Ectodermal cell (in vitro differentiated cells): ENCODE measurements around the gene CSTB.

Experiments
- H3K27ac ChIP-seq: 2 replicates; pipeline ENCODE4 v1.7.0; 2013; ENCODE audit warnings: mild to moderate bottlenecking, low read depth, low read length; ENCODE audit not compliant: insufficient read depth, poor library complexity, severe bottlenecking
- H3K27me3 ChIP-seq: 2 replicates; pipeline ENCODE4 v1.7.0; 2013; ENCODE audit warnings: mild to moderate bottlenecking, low read length; ENCODE audit not compliant: insufficient read depth, control insufficient read depth, poor library complexity, severe bottlenecking
- H3K36me3 ChIP-seq: one replicate; pipeline ENCODE4 v1.7.0; 2013; ENCODE audit warnings: low read length; ENCODE audit not compliant: control insufficient read depth, insufficient read depth
- H3K4me1 ChIP-seq: one replicate; pipeline ENCODE4 v1.7.0; 2013; ENCODE audit warnings: low read length; ENCODE audit not compliant: control insufficient read depth, insufficient read depth
- H3K4me3 ChIP-seq: 2 replicates; pipeline ENCODE4 v1.7.0; 2013; ENCODE audit warnings: low read depth, low read length, control low read depth; ENCODE audit not compliant: insufficient read depth
- H3K9me3 ChIP-seq: 2 replicates; pipeline ENCODE4 v1.7.0; 2013; ENCODE audit warnings: mild to moderate bottlenecking, low read length, moderate library complexity; ENCODE audit not compliant: control insufficient read depth
- WGBS, 2 experiments: methylation state at CpG; one replicate each; pipeline ENCODE4 v1.1.7; 2013; ENCODE audit warnings: missing lambda C conversion rate in 2 of 2; 5-methylcytosine and 5-hydroxymethylcytosine counted together

CSTB gene

GRCh38 chr21:43810505-43811261, 34.6 kb upstream of the CSTB start:
- 34 to 40% methylated on average over 23 of the region's 23 CpGs for WGBS, 2 experiments
- Histone ChIP-seq H3K27ac (no peak overlapping the region), H3K27me3 (no peaks in the 10 kb centered on the region), H3K4me3 (no peak overlapping the region), H3K36me3 (no peaks in the 10 kb centered on the region), H3K4me1 (peaks cover 12% of the 10 kb centered on the region), H3K9me3 (no peaks in the 10 kb centered on the region)

GRCh38 chr21:43809853-43810504, 33.9 kb upstream of the CSTB start:
- peaks cover 12% of the 10 kb centered on the region for H3K4me1 ChIP-seq
- WGBS, 2 experiments: 80 to 81% methylated on average over 26 of the region's 26 CpGs
- no peaks in the 10 kb centered on the region for H3K27me3 ChIP-seq
- H3K27ac ChIP-seq: no peak overlapping the region
- H3K36me3 ChIP-seq: no peaks in the 10 kb centered on the region
- H3K4me3 ChIP-seq: no peak overlapping the region
- H3K9me3 ChIP-seq: no peaks in the 10 kb centered on the region

- no peak overlapping the region for H3K27ac ChIP-seq
- no peaks in the 10 kb centered on the region for H3K36me3 ChIP-seq
- no peak overlapping the region for H3K4me3 ChIP-seq
- no peaks in the 10 kb centered on the region for H3K9me3 ChIP-seq
- 91 to 92% methylated on average over 16 of the region's 16 CpGs for WGBS, 2 experiments
- H3K27me3 ChIP-seq: no peaks in the 10 kb centered on the region
- H3K4me1 ChIP-seq: peaks cover 7% of the 10 kb centered on the region
These were observed 33.3 kb upstream of the CSTB start for GRCh38 chr21:43809346-43809799.

- H3K4me1 ChIP-seq: peaks cover 4% of the 10 kb centered on the region
- 94 to 95% methylated on average over 22 of the region's 22 CpGs for WGBS, 2 experiments
- no peak overlapping the region for H3K4me3 ChIP-seq
- no peaks in the 10 kb centered on the region for H3K27me3 ChIP-seq
- H3K36me3 ChIP-seq: no peaks in the 10 kb centered on the region
- H3K27ac ChIP-seq: no peak overlapping the region
- no peaks in the 10 kb centered on the region for H3K9me3 ChIP-seq
These were observed 32.7 kb upstream of the CSTB start for GRCh38 chr21:43808832-43809251.

- WGBS, 2 experiments: 87 to 90% methylated on average over 18 of the region's 18 CpGs
- Histone ChIP-seq H3K36me3 (no peaks in the 10 kb centered on the region), H3K4me1 (peaks cover 4% of the 10 kb centered on the region), H3K9me3 (no peaks in the 10 kb centered on the region), H3K4me3 (no peak overlapping the region), H3K27ac (no peak overlapping the region), H3K27me3 (no peaks in the 10 kb centered on the region)
These were observed 32.3 kb upstream of the CSTB start for GRCh38 chr21:43808367-43808766.

GRCh38 chr21:43806017-43806710, 30.1 kb upstream of the CSTB start:
- no peaks in the 10 kb centered on the region for H3K9me3 ChIP-seq
- no peak overlapping the region for H3K27ac ChIP-seq
- H3K4me3 ChIP-seq: no peak overlapping the region
- no peaks in the 10 kb centered on the region for H3K27me3 ChIP-seq
- WGBS, 2 experiments: 96% methylated on average over 21 of the region's 21 CpGs
- peaks cover 10% of the 10 kb centered on the region for H3K36me3 ChIP-seq
- H3K4me1 ChIP-seq: peaks cover 4% of the 10 kb centered on the region

- no peak overlapping the region for H3K27ac ChIP-seq
- 96 to 98% methylated on average over 14 of the region's 14 CpGs for WGBS, 2 experiments
These were observed 29.2 kb upstream of the CSTB start for GRCh38 chr21:43805275-43805800.

GRCh38 chr21:43803558-43804300, 27.6 kb upstream of the CSTB start:
- Histone ChIP-seq H3K36me3 (peaks cover 26% of the 10 kb centered on the region), H3K4me3 (no peak overlapping the region), H3K27me3 (no peaks in the 10 kb centered on the region), H3K4me1 (no peaks in the 10 kb centered on the region), H3K27ac (no peak overlapping the region), H3K9me3 (no peaks in the 10 kb centered on the region)
- 94 to 95% methylated on average over 33 of the region's 33 CpGs for WGBS, 2 experiments

More at GRCh38 chr21:43805275-43805800, 29.2 kb upstream of the CSTB start:
- Histone ChIP-seq H3K4me3 (no peak overlapping the region), H3K4me1 (no peaks in the 10 kb centered on the region), H3K27me3 (no peaks in the 10 kb centered on the region), H3K9me3 (no peaks in the 10 kb centered on the region), H3K36me3 (peaks cover 16% of the 10 kb centered on the region)

- no peaks in the 10 kb centered on the region for H3K27me3 ChIP-seq
- WGBS, 2 experiments: 95 to 96% methylated on average over 14 of the region's 14 CpGs
- H3K4me3 ChIP-seq: no peak overlapping the region
- H3K4me1 ChIP-seq: no peaks in the 10 kb centered on the region
- no peak overlapping the region for H3K27ac ChIP-seq
- H3K9me3 ChIP-seq: no peaks in the 10 kb centered on the region
- peaks cover 29% of the 10 kb centered on the region for H3K36me3 ChIP-seq
These were observed 26.7 kb upstream of the CSTB start for GRCh38 chr21:43802713-43803313.
